Stomach (tissue), 4 donors: ENCODE measurements around the gene PROM2.

ENCODE experiments used
- CTCF ChIP-seq, 7 experiments: fragments of 450-650 bp in 4 of 7; fragments of 200-600 bp in 3 of 7; sonication (generic) in 3 of 7; IDR thresholded peaks; one replicate each; pipeline ENCODE4 v1.5.1; 2016 to 2019; ENCODE audit warnings: antibody characterized with exemption in 7 of 7, control low read depth in 2 of 7, mild to moderate bottlenecking in 1 of 7
- EP300 ChIP-seq: sonication (generic); formaldehyde crosslinking; IDR thresholded peaks from one replicate; pipeline ENCODE4 v1.6.1; 2017; ENCODE audit warnings: antibody characterized with exemption
- POLR2A ChIP-seq, 4 donors: fragments of 450-650 bp; IDR thresholded peaks; one replicate each; pipeline ENCODE4 v1.6.1; 2016; ENCODE audit warnings: antibody characterized with exemption in 4 of 4, control low read depth in 2 of 4, mild to moderate bottlenecking in 1 of 4, moderate library complexity in 1 of 4
- POLR2AphosphoS5 ChIP-seq, 3 donors: sonication (generic); formaldehyde crosslinking; IDR thresholded peaks; one replicate each; pipeline ENCODE4 v1.6.1; 2016; ENCODE audit warnings: antibody characterized with exemption in 3 of 3

GRCh38 chr2:95309599-95309998, 35.4 kb downstream of the PROM2 start:
- TF ChIP-seq CTCF (IDR thresholded peaks at IDR 0.05) (no peak), POLR2A (IDR thresholded peaks at IDR 0.05) (no peak), EP300 (no peak), POLR2AphosphoS5 (IDR thresholded peaks at IDR 0.05) (no peak)
